HepG2 (cell line): ENCODE measurements around the gene CELF5. TPM values are rescaled to one million over a fixed set of nuclear protein-coding genes. Genes with fewer than 3 reads are reported as not detected.

Source experiments
- ARID2 ChIP-seq: sonication (generic); formaldehyde crosslinking; IDR thresholded peaks from 2 replicates; pipeline ENCODE4 v1.8.1; 2022; ENCODE audit warnings: mild to moderate bottlenecking, missing genetic modification reagents, borderline replicate concordance
- E2F2 ChIP-seq: sonication (generic); formaldehyde crosslinking; IDR thresholded peaks from 2 replicates; pipeline ENCODE4 v1.4.0; 2020; ENCODE audit warnings: missing genetic modification reagents, borderline replicate concordance
- ETV5 ChIP-seq: IDR thresholded peaks from 2 replicates; pipeline ENCODE4 v1.6.1; 2018; ENCODE audit warnings: missing biosample characterization, missing genetic modification reagents, inconsistent platforms, borderline replicate concordance
- HNRNPLL ChIP-seq: fragments of 200-400 bp; formaldehyde crosslinking; IDR thresholded peaks from 2 replicates; pipeline ENCODE4 v1.6.1; 2017; ENCODE audit warnings: mild to moderate bottlenecking, low read depth, low read length; ENCODE audit not compliant: poor library complexity, severe bottlenecking
- HOXA7 ChIP-seq: sonication (generic); formaldehyde crosslinking; IDR thresholded peaks from 2 replicates; pipeline ENCODE4 v1.8.1; 2022; ENCODE audit warnings: mild to moderate bottlenecking, missing genetic modification reagents, moderate library complexity
- HOXD1 ChIP-seq: sonication (generic); formaldehyde crosslinking; IDR thresholded peaks from 2 replicates; pipeline ENCODE4 v1.5.0; 2020; ENCODE audit warnings: missing genetic modification reagents
- KAT7 ChIP-seq: IDR thresholded peaks from 2 replicates; pipeline ENCODE4 v1.6.1; 2018; ENCODE audit warnings: borderline replicate concordance, missing compliant biosample characterization
- LCORL ChIP-seq, 2 experiments: fragments of 450-650 bp in 1 of 2; sonication (generic) in 1 of 2; formaldehyde crosslinking in 1 of 2; IDR thresholded peaks; 2 replicates each; pipeline versions ENCODE4 v1.5.0 to v1.6.1; 2017 to 2020; ENCODE audit warnings: antibody characterized with exemption in 1 of 2, missing genetic modification reagents in 1 of 2
- MED1 ChIP-seq: sonication (generic); formaldehyde crosslinking; IDR thresholded peaks from 2 replicates; pipeline ENCODE4 v1.4.0; 2020; ENCODE audit warnings: missing genetic modification reagents
- NR1H2 ChIP-seq: sonication (generic); formaldehyde crosslinking; IDR thresholded peaks from 2 replicates; pipeline ENCODE4 v1.8.1; 2022; ENCODE audit warnings: low read depth, missing genetic modification reagents, borderline replicate concordance
- RBFOX2 ChIP-seq: fragments of 200-400 bp; formaldehyde crosslinking; IDR thresholded peaks from 2 replicates; pipeline ENCODE4 v1.6.1; 2017; ENCODE audit warnings: low read depth, mild to moderate bottlenecking, low read length
- RXRA ChIP-seq: sonication (generic); formaldehyde crosslinking; IDR thresholded peaks from 2 replicates; pipeline ENCODE4 v1.5.1; 2020; ENCODE audit warnings: missing genetic modification reagents
- SALL1 ChIP-seq: sonication (generic); formaldehyde crosslinking; IDR thresholded peaks from 2 replicates; pipeline ENCODE4 v1.8.0; 2022; ENCODE audit warnings: mild to moderate bottlenecking, missing genetic modification reagents
- ZFP36 ChIP-seq: fragments of 150-350 bp; IDR thresholded peaks from 2 replicates; pipeline ENCODE4 v1.6.1; 2018; ENCODE audit warnings: borderline replicate concordance, low read length, low read depth; ENCODE audit not compliant: partially characterized antibody
- ZFYVE20 ChIP-seq: sonication (generic); formaldehyde crosslinking; IDR thresholded peaks from 2 replicates; pipeline ENCODE4 v1.8.0; 2023; ENCODE audit warnings: low read depth, mild to moderate bottlenecking, moderate library complexity, missing genetic modification reagents, borderline replicate concordance
- ZMYM3 ChIP-seq: sonication (generic); formaldehyde crosslinking; IDR thresholded peaks from 2 replicates; pipeline ENCODE4 v1.5.1; 2020; ENCODE audit warnings: mild to moderate bottlenecking, missing genetic modification reagents
- ZNF263 ChIP-seq: sonication (generic); formaldehyde crosslinking; IDR thresholded peaks from 2 replicates; pipeline ENCODE4 v1.4.0; 2020; ENCODE audit warnings: missing genetic modification reagents
- ZNF280D ChIP-seq: sonication (generic); formaldehyde crosslinking; IDR thresholded peaks from 2 replicates; pipeline ENCODE4 v1.5.1; 2020; ENCODE audit warnings: mild to moderate bottlenecking, missing genetic modification reagents
- ZNF383 ChIP-seq: sonication (generic); formaldehyde crosslinking; IDR thresholded peaks from 2 replicates; pipeline ENCODE4 v1.4.0; 2020; ENCODE audit warnings: missing genetic modification reagents, mild to moderate bottlenecking, borderline replicate concordance
- ZNF572 ChIP-seq: sonication (generic); formaldehyde crosslinking; IDR thresholded peaks from 2 replicates; pipeline ENCODE4 v1.5.1; 2020; ENCODE audit warnings: mild to moderate bottlenecking, missing genetic modification reagents
- ZNF781 ChIP-seq: sonication (generic); formaldehyde crosslinking; IDR thresholded peaks from 2 replicates; pipeline ENCODE4 v1.5.1; 2020; ENCODE audit warnings: borderline replicate concordance, mild to moderate bottlenecking, missing genetic modification reagents; ENCODE audit errors: not compliant biosample characterization
- ZSCAN25 ChIP-seq: sonication (generic); formaldehyde crosslinking; IDR thresholded peaks from 2 replicates; pipeline ENCODE4 v1.8.0; 2022; ENCODE audit warnings: mild to moderate bottlenecking, missing genetic modification reagents
- polyA plus RNA-seq, 8 experiments: library from polyadenylated mRNA; depleted of rRNA in 3 of 8; stranded (reverse) in 7 of 8; unstranded in 1 of 8; fragments of >200 nt; fragmentation: Illumina TruSeq in 4 of 8; extraction: Trizol in 4 of 8; gene quantifications; 2 replicates each; pipeline versions ENCODE4 v1.2.1 to v1.2.3, GENCODE V29; 2011 to 2016; ENCODE audit warnings: low read depth in 4 of 8, missing spikeins in 1 of 8, mixed read lengths in 1 of 8; ENCODE audit not compliant: insufficient read depth in 1 of 8
- total RNA-seq, 5 experiments: library from RNA; depleted of rRNA; stranded (reverse); fragments of >200 nt; fragmentation: Illumina TruSeq; extraction: Trizol; gene quantifications; 2 replicates each; pipeline ENCODE4 v1.2.3, GENCODE V29; 2016; ENCODE audit warnings: low read depth in 1 of 5
- TF ChIP-seq, protein P1 (sequence below): sonication (generic); formaldehyde crosslinking; IDR thresholded peaks from 2 replicates; pipeline ENCODE4 v1.4.0; 2020; ENCODE audit warnings: missing genetic modification reagents

CELF5 gene
- total and polyA plus RNA-seq, 2 of the 13 experiments (the other 11 are each of a cell fraction or from before 2014, with no cell fraction given) = 0.31 to 0.84 TPM

DNA sequence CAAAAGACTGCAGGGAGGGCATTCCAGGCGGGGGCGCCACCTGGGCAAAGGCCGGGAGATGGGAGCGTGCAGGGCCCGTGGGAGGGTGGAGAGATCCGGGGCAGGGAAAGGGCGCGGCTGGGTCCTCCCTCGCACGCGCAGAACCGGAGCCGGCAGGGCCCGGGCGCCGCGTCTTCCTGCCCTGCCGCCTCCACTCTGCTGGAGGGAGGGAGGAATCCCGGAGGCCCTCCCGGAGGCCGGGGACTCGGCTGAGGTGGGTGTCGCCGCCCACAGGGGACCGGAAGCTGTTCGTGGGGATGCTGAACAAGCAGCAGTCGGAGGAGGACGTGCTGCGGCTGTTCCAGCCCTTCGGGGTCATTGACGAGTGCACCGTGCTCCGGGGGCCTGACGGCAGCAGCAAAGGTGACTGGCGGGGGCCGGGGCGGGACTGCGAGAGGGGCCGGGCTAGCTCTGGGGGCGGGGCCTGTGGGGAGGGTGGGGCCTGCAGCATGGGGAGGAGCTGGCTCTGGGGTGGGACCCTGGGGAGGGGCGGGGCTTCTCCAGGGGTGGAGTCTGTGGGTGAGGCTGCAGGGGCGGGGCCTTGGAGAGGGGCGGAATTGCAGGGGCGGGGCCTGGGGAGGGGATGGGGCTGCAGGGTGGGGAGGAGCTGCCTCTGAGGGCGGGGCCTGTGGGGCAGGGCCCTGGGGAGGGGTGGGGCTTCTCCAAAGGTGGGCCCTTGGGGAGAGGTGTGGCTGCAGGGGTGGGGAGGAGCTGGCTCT, 51.3 kb downstream of the CELF5 start (continued):
- TF ChIP-seq ZNF572 = no peak
- TF ChIP-seq RBFOX2 = peak; percentile 44; the same call in 1 of the 2 replicates
- TF ChIP-seq ZMYM3 (CRISPR knock-in tag) = peak; percentile 81
- no peak for TF ChIP-seq NR1H2
- TF ChIP-seq ZNF383 (CRISPR knock-in tag) = no peak
- TF ChIP-seq LCORL (IDR thresholded peaks at IDR 0.05) = no peak
- peak; percentile 48 for TF ChIP-seq LCORL (CRISPR knock-in tag; IDR thresholded peaks at IDR 0.05)
- no peak for TF ChIP-seq ARID2 (CRISPR knock-in tag)
- TF ChIP-seq ZFYVE20 (CRISPR knock-in tag) = no peak
- 0 out of 2 replicates have a peak, but pooled peaks have one; percentile 26 for TF ChIP-seq HOXD1 (CRISPR knock-in tag)
- peak; percentile 41 for TF ChIP-seq HNRNPLL
- TF ChIP-seq ETV5 = peak; percentile 8; the same call in 1 of the 2 replicates
- TF ChIP-seq SALL1 (CRISPR knock-in tag) = peak; percentile 49; the same call in 1 of the 2 replicates
- TF ChIP-seq ZNF781 (CRISPR knock-in tag) = peak; percentile 75
- peak; percentile 66; the same call in 1 of the 2 replicates for TF ChIP-seq ZNF280D
- no peak for TF ChIP-seq E2F2 (CRISPR knock-in tag)
- TF ChIP-seq ZSCAN25 (CRISPR knock-in tag) = 0 out of 2 replicates have a peak, but pooled peaks have one; percentile 40
- TF ChIP-seq ZNF263 (CRISPR knock-in tag) = peak; percentile 70
- peak; percentile 87 for TF ChIP-seq ZFP36
- TF ChIP-seq HOXA7 = no peak
- TF ChIP-seq KAT7 = no peak
- TF ChIP-seq MED1 (CRISPR knock-in tag) = no peak
- peak; percentile 70 for TF ChIP-seq RXRA
- TF ChIP-seq, protein P1, sequence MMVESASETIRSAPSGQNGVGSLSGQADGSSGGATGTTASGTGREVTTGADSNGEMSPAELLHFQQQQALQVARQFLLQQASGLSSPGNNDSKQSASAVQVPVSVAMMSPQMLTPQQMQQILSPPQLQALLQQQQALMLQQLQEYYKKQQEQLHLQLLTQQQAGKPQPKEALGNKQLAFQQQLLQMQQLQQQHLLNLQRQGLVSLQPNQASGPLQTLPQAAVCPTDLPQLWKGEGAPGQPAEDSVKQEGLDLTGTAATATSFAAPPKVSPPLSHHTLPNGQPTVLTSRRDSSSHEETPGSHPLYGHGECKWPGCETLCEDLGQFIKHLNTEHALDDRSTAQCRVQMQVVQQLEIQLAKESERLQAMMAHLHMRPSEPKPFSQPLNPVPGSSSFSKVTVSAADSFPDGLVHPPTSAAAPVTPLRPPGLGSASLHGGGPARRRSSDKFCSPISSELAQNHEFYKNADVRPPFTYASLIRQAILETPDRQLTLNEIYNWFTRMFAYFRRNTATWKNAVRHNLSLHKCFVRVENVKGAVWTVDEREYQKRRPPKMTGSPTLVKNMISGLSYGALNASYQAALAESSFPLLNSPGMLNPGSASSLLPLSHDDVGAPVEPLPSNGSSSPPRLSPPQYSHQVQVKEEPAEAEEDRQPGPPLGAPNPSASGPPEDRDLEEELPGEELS (CRISPR knock-in tag) = peak; percentile 41; the same call in 1 of the 2 replicates
